Right lobe of liver (tissue), 6 donors: ENCODE data around the gene ACSBG1. TPM values are rescaled to one million over a fixed set of nuclear protein-coding genes. Genes with fewer than 3 reads are reported as not detected.

ENCODE experiments used
- ATAC-seq, 4 donors: fragments of 200-7000 bp; cut with Tn5 transposase; one replicate each; pipeline ENCODE4 v1.9.1; 2020; ENCODE audit warnings: mild to moderate bottlenecking in 4 of 4, moderate library complexity in 4 of 4
- DNase-seq, 3 donors: peaks; one replicate each; pipeline ENCODE4 v3.0.0-alpha.2; 2020
- H3K27ac ChIP-seq, 3 donors: fragments of 200-600 bp; one replicate each; pipeline ENCODE4 v1.8.0; 2022
- H3K27me3 ChIP-seq, 2 donors: fragments of 200-600 bp; one replicate each; pipeline ENCODE4 v1.8.0; 2022
- H3K36me3 ChIP-seq, 4 donors: fragments of 200-600 bp; sonication (generic) in 1 of 4; one replicate each; pipeline versions ENCODE4 v1.5.1 to v1.8.0; 2017 to 2022; ENCODE audit warnings: control low read depth in 1 of 4
- H3K4me1 ChIP-seq, 4 donors: fragments of 200-600 bp; sonication (generic) in 1 of 4; one replicate each; pipeline versions ENCODE4 v1.5.1 to v1.8.0; 2017 to 2022; ENCODE audit warnings: control low read depth in 1 of 4
- H3K4me3 ChIP-seq, 3 donors: fragments of 200-600 bp; one replicate each; pipeline ENCODE4 v1.8.0; 2022
- H3K9me3 ChIP-seq, 4 donors: fragments of 200-600 bp; sonication (generic) in 1 of 4; one replicate each; pipeline versions ENCODE4 v1.5.1 to v1.8.0; 2017 to 2022; ENCODE audit warnings: control low read depth in 1 of 4
- CTCF ChIP-seq, 4 donors: fragments of 200-600 bp in 3 of 4; fragments of 450-650 bp in 1 of 4; IDR thresholded peaks; one replicate each; pipeline versions ENCODE4 v1.5.1 to v1.8.0; 2016 to 2022; ENCODE audit warnings: antibody characterized with exemption in 4 of 4, mild to moderate bottlenecking in 2 of 4
- POLR2A ChIP-seq: fragments of 450-650 bp; IDR thresholded peaks from one replicate; pipeline ENCODE4 v1.6.1; 2017; ENCODE audit warnings: antibody characterized with exemption, mild to moderate bottlenecking
- WGBS: methylation state at CpG from one replicate; pipeline ENCODE4 v1.1.6; 2018; ENCODE audit warnings: low coverage, low lambda C conversion rate; ENCODE audit not compliant: insufficient coverage; ENCODE audit errors: missing lambda C conversion rate; 5-methylcytosine and 5-hydroxymethylcytosine counted together
- intact Hi-C, 2 donors: fragments of 100-400 bp; cut with DNase I; formaldehyde crosslinking; loops; one replicate each; pipeline versions ENCODE4 v1.11.2 to v1.14.1; 2022
- total RNA-seq, 6 experiments: library from RNA; depleted of rRNA in 2 of 6; stranded (reverse); fragments of >200 nt in 2 of 6; fragmentation: NEBNext Ultra II Directional in 3 of 6; extraction: Animal tissue kit (Norgen Biotek cat#: 25700) in 3 of 6; gene quantifications; one replicate each; pipeline versions ENCODE4 v1.1.0 to v1.2.4, GENCODE V29; 2016 to 2023
- donor health status: DM: no; HTN: yes; CAD: no.
- donor health status: DM: no; HTN: no; CAD: no.
- donor health status: DM: no; HTN: no; CAD: no.
- donor health status: DM: no; HTN: yes; CAD: no.
- donor health status: DM: no; HTN: yes; CAD: no.

ACSBG1 gene
- total RNA-seq, 6 experiments from 2014 or later = not detected

- no peak overlapping the region for H3K27ac ChIP-seq
- intact Hi-C loops = no loop called here
- H3K9me3 ChIP-seq = no peaks in the 10 kb centered on the region
- H3K4me1 ChIP-seq = no peaks in the 10 kb centered on the region
- 88% methylated on average over 1 of the region's 6 CpGs for WGBS
- H3K27me3 ChIP-seq = no peaks in the 10 kb centered on the region
- TF ChIP-seq POLR2A = no peak
- DNase-seq = no peak
- peaks cover 0 to 3% (median 0%) of the 10 kb centered on the region in 4 donors for H3K36me3 ChIP-seq
- no peak for ATAC-seq
- H3K4me3 ChIP-seq = no peak overlapping the region
These were observed 41.9 kb upstream of the ACSBG1 start for GRCh38 chr15:78276064-78276943.

- no peak for ATAC-seq
- intact Hi-C loops = no loop called here
- no peaks in the 10 kb centered on the region for H3K36me3 ChIP-seq
- no peak overlapping the region for H3K27ac ChIP-seq
- H3K9me3 ChIP-seq = no peaks in the 10 kb centered on the region
- TF ChIP-seq POLR2A (no peak), CTCF (IDR thresholded peaks at IDR 0.05) (no peak)
- no peak overlapping the region for H3K4me3 ChIP-seq
- no peaks in the 10 kb centered on the region for H3K27me3 ChIP-seq
- no peaks in the 10 kb centered on the region for H3K4me1 ChIP-seq
- 100% methylated on average over 2 of the region's 5 CpGs for WGBS
- no peak for DNase-seq
These were observed 40.6 kb upstream of the ACSBG1 start for GRCh38 chr15:78274994-78275393.

GRCh38 chr15:78272776-78273175 is 38.4 kb upstream of the ACSBG1 start:
- H3K4me1 ChIP-seq = no peaks in the 10 kb centered on the region
- H3K9me3 ChIP-seq = no peaks in the 10 kb centered on the region
- no peak for TF ChIP-seq CTCF (IDR thresholded peaks at IDR 0.05)
- TF ChIP-seq POLR2A = no peak
- H3K4me3 ChIP-seq = no peak overlapping the region
- no peak overlapping the region for H3K27ac ChIP-seq
- 88% methylated on average over 3 of the region's 3 CpGs for WGBS
- no peaks in the 10 kb centered on the region for H3K27me3 ChIP-seq
- ATAC-seq = no peak
- intact Hi-C loops = no loop called here
- no peaks in the 10 kb centered on the region for H3K36me3 ChIP-seq
- no peak for DNase-seq

- no peaks in the 10 kb centered on the region for H3K27me3 ChIP-seq
- TF ChIP-seq CTCF (IDR thresholded peaks at IDR 0.05) (no peak), POLR2A (no peak)
- H3K4me1 ChIP-seq = no peaks in the 10 kb centered on the region
- no peak for DNase-seq
- no peaks in the 10 kb centered on the region for H3K36me3 ChIP-seq
- no peaks in the 10 kb centered on the region for H3K9me3 ChIP-seq
- intact Hi-C loops = no loop called here
- H3K27ac ChIP-seq = no peak overlapping the region
- WGBS = 69% methylated on average over 2 of the region's 2 CpGs
- no peak for ATAC-seq
- no peak overlapping the region for H3K4me3 ChIP-seq
These were observed 38.0 kb upstream of the ACSBG1 start for GRCh38 chr15:78272316-78272715.

- DNase-seq = no peak
- 73% methylated on average over 2 of the region's 2 CpGs for WGBS
- no peak overlapping the region for H3K27ac ChIP-seq
- H3K36me3 ChIP-seq = no peaks in the 10 kb centered on the region
- no peak overlapping the region for H3K4me3 ChIP-seq
- no peaks in the 10 kb centered on the region for H3K27me3 ChIP-seq
- no peak for TF ChIP-seq POLR2A
- TF ChIP-seq CTCF (IDR thresholded peaks at IDR 0.05) = no peak
- no peak for ATAC-seq
- intact Hi-C loops = no loop called here
- no peaks in the 10 kb centered on the region for H3K9me3 ChIP-seq
- peaks cover 0 to 3% (median 0%) of the 10 kb centered on the region in 4 donors for H3K4me1 ChIP-seq
These were observed 32.4 kb upstream of the ACSBG1 start for GRCh38 chr15:78266806-78267205.
